HG03103 (cell line): ENCODE data around the gene LIN54.

Experiments used
- ATAC-seq: cut with Tn5 transposase; IDR thresholded peaks from one replicate; pipeline ENCODE4 v1.9.1; 2021; ENCODE audit warnings: low read depth; ENCODE audit not compliant: unreplicated experiment

Gene LIN54

GRCh38 chr4:82898322-82899243 is 112.0 kb downstream of the LIN54 start:
- ATAC-seq, result no peak

GRCh38 chr4:82896755-82897154 is 113.9 kb downstream of the LIN54 start:
- ATAC-seq, result no peak

- ATAC-seq, result no peak
These were observed 116.7 kb downstream of the LIN54 start for GRCh38 chr4:82893942-82894341.

- no peak for ATAC-seq
These were observed 118.2 kb downstream of the LIN54 start for GRCh38 chr4:82892467-82892802.

GRCh38 chr4:82891707-82892466 is 118.7 kb downstream of the LIN54 start:
- ATAC-seq, result no peak

- peak; percentile 90 for ATAC-seq
These were observed 119.5 kb downstream of the LIN54 start, which contains the start of gene SEC31A for GRCh38 chr4:82890901-82891706. TSS of gene SEC31A (minus strand) at chr4:82891153. CDS start at chr4:82881936, 9,217 bp downstream.

- ATAC-seq, result no peak
These were observed 120.1 kb downstream of the LIN54 start for GRCh38 chr4:82890528-82890900.

GRCh38 chr4:82889287-82889686 is 121.3 kb downstream of the LIN54 start:
- no peak for ATAC-seq

GRCh38 chr4:82886147-82886942 is 124.3 kb downstream of the LIN54 start:
- ATAC-seq, result no peak

GRCh38 chr4:82885410-82885809 is 125.2 kb downstream of the LIN54 start:
- no peak for ATAC-seq
